Keratinocyte (primary cell): ENCODE data around the gene C1orf50. TPM values are rescaled to one million over a fixed set of nuclear protein-coding genes. Genes with fewer than 3 reads are reported as not detected.

Experiments used
- DNase-seq: peaks from one replicate; pipeline ENCODE4 v3.0.0-alpha.2; 2011; ENCODE audit warnings: low read depth, missing footprints, low spot score
- FAIRE-seq: peaks from 2 replicates; lab custom pipeline; 2011; peaks lifted over from hg19 to GRCh38; lab: Jason Lieb, UNC
- H2AFZ ChIP-seq: 2 replicates; pipeline ENCODE4 v1.6.0; 2012; ENCODE audit warnings: low read length, control low read depth, inconsistent platforms; ENCODE audit not compliant: control insufficient read depth
- H3K27ac ChIP-seq: 2 replicates; pipeline ENCODE4 v1.5.1; 2011; ENCODE audit warnings: low read length; ENCODE audit not compliant: control insufficient read depth, insufficient read depth
- H3K27me3 ChIP-seq: 3 replicates; pipeline ENCODE4 v1.6.0; 2011; ENCODE audit warnings: low read length; ENCODE audit not compliant: control insufficient read depth, insufficient read depth; ENCODE audit errors: extremely low read depth
- H3K36me3 ChIP-seq, 2 experiments: 2 replicates in 1 of 2; 3 replicates in 1 of 2; pipeline ENCODE4 v1.5.1; 2011; ENCODE audit warnings: low read length in 2 of 2, mild to moderate bottlenecking in 1 of 2; ENCODE audit not compliant: control insufficient read depth in 2 of 2, insufficient read depth in 2 of 2; ENCODE audit errors: extremely low read depth in 1 of 2
- H3K4me1 ChIP-seq: 3 replicates; pipeline ENCODE4 v1.5.1; 2011; ENCODE audit warnings: low read length; ENCODE audit not compliant: control insufficient read depth, insufficient read depth; ENCODE audit errors: extremely low read depth
- H3K4me2 ChIP-seq: 3 replicates; pipeline ENCODE4 v1.6.0; 2011; ENCODE audit warnings: low read depth, low read length; ENCODE audit not compliant: control insufficient read depth, insufficient read depth; ENCODE audit errors: extremely low read depth
- H3K4me3 ChIP-seq, 3 experiments: fragments of 200-600 bp in 1 of 3; sonication (generic) in 1 of 3; 2 replicates in 2 of 3; 3 replicates in 1 of 3; pipeline ENCODE4 v1.5.1; 2011 to 2016; ENCODE audit warnings: low read length in 3 of 3, mild to moderate bottlenecking in 3 of 3, control low read depth in 2 of 3, inconsistent platforms in 1 of 3, low read depth in 1 of 3, mixed read lengths in 1 of 3, mixed run types in 1 of 3, moderate library complexity in 1 of 3; ENCODE audit not compliant: control insufficient read depth in 2 of 3, insufficient read depth in 2 of 3; ENCODE audit errors: extremely low read depth in 1 of 3
- H3K79me2 ChIP-seq: 2 replicates; pipeline ENCODE4 v1.6.0; 2012; ENCODE audit warnings: low read length; ENCODE audit not compliant: control insufficient read depth, insufficient read depth
- H3K9ac ChIP-seq: 3 replicates; pipeline ENCODE4 v1.6.0; 2011; ENCODE audit warnings: low read length; ENCODE audit not compliant: control insufficient read depth, insufficient read depth; ENCODE audit errors: extremely low read depth
- H3K9me1 ChIP-seq: 3 replicates; pipeline ENCODE4 v1.6.0; 2011; ENCODE audit warnings: low read length; ENCODE audit not compliant: control insufficient read depth, insufficient read depth; ENCODE audit errors: extremely low read depth
- H3K9me3 ChIP-seq: 2 replicates; pipeline ENCODE4 v1.5.1; 2012; ENCODE audit warnings: low read depth, low read length; ENCODE audit not compliant: control insufficient read depth
- H4K20me1 ChIP-seq: 3 replicates; pipeline ENCODE4 v1.6.0; 2011; ENCODE audit warnings: low read length; ENCODE audit not compliant: control insufficient read depth, insufficient read depth; ENCODE audit errors: extremely low read depth
- EZH2 ChIP-seq: IDR thresholded peaks from one replicate; pipeline ENCODE4 v1.6.1; 2012; ENCODE audit warnings: inconsistent platforms, mild to moderate bottlenecking, low read length, moderate library complexity
- dilution Hi-C: fragments of 300-500 bp; cut with MboI; formaldehyde crosslinking; loops from one replicate; pipeline ENCODE4 v1.7.0; 2020; ENCODE audit warnings: low sequenced_read_pairs; ENCODE audit not compliant: extremely low pct_ligation_motif_present
- polyA plus RNA-seq, 5 experiments: library from polyadenylated mRNA; depleted of rRNA in 3 of 5; stranded (reverse) in 3 of 5; stranded (forward) in 1 of 5; unstranded in 1 of 5; fragments of >200 nt; gene quantifications; 1 replicate in 1 of 5; 2 replicates in 3 of 5; 3 replicates in 1 of 5; pipeline versions ENCODE4 v1.2.1 to v1.2.3, GENCODE V29; 2011 to 2012; ENCODE audit warnings: missing spikeins in 2 of 5, low read depth in 1 of 5, low replicate concordance in 1 of 5
- TF ChIP-seq, protein P1 (sequence below), 3 experiments: IDR thresholded peaks in 1 of 3; conservative IDR thresholded peaks in 1 of 3; optimal IDR thresholded peaks in 1 of 3; 2 replicates in 2 of 3; 3 replicates in 1 of 3; pipeline versions ENCODE3 to v1.5.1; 2011; ENCODE audit warnings: low read length in 3 of 3, mild to moderate bottlenecking in 3 of 3, moderate library complexity in 2 of 3, control low read depth in 1 of 3, inconsistent platforms in 1 of 3; ENCODE audit not compliant: insufficient read depth in 2 of 3; ENCODE audit errors: extremely low read depth in 1 of 3

The C1orf50 gene
- polyA plus RNA-seq, 1 donor (not counting 4 experiments of a cell fraction or from before 2014, with no cell fraction given), result 9.6 TPM

DNA sequence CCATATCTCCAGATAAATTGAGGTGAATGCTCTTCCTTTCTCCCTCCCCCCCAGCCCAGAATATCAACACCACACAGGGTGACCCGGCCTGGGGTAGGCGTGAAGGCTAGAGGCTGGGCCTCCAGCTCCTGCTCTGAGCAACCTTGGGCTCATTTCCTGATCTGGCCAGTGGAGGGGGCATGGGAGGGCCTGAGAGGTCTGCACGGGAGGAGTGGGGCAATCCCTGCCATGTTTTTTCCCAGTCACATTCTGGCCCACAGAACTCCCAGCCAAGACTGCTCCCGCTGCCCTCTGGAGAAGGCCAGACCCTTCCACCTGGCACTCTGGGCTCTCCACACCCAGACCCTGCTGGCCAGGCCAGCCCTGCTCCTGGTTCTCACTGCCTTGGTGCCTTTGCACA, 30.9 kb upstream of the C1orf50 start:
- dilution Hi-C loops, result no loop called here
- FAIRE-seq, result no peak
- Histone ChIP-seq H3K4me3 (no peak overlapping the region), H3K9me1 (no peaks in the 10 kb centered on the region), H3K79me2 (no peaks in the 10 kb centered on the region), H3K9ac (no peak overlapping the region), H3K27ac (no peak overlapping the region), H2AFZ (peak overlapping the region; percentile 79), H3K9me3 (no peaks in the 10 kb centered on the region), H3K36me3 (no peaks in the 10 kb centered on the region), H3K4me1 (peaks cover 27% of the 10 kb centered on the region), H4K20me1 (no peaks in the 10 kb centered on the region), H3K27me3 (no peaks in the 10 kb centered on the region), H3K4me2 (peak overlapping the region; percentile 25)
- no peak for TF ChIP-seq EZH2
- TF ChIP-seq, protein P1, sequence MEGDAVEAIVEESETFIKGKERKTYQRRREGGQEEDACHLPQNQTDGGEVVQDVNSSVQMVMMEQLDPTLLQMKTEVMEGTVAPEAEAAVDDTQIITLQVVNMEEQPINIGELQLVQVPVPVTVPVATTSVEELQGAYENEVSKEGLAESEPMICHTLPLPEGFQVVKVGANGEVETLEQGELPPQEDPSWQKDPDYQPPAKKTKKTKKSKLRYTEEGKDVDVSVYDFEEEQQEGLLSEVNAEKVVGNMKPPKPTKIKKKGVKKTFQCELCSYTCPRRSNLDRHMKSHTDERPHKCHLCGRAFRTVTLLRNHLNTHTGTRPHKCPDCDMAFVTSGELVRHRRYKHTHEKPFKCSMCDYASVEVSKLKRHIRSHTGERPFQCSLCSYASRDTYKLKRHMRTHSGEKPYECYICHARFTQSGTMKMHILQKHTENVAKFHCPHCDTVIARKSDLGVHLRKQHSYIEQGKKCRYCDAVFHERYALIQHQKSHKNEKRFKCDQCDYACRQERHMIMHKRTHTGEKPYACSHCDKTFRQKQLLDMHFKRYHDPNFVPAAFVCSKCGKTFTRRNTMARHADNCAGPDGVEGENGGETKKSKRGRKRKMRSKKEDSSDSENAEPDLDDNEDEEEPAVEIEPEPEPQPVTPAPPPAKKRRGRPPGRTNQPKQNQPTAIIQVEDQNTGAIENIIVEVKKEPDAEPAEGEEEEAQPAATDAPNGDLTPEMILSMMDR (optimal IDR thresholded peaks at IDR 0.05 in 1 of 3, IDR thresholded peaks at IDR 0.05 in 1 of 3, conservative IDR thresholded peaks at IDR 0.05 in 1 of 3; ENCODE audit: extremely low read depth in 1 of 3, insufficient read depth in 2 of 3, low read length in 3 of 3), result peak; percentile 43 to 70 (median 64)
- DNase-seq, result no peak

DNA sequence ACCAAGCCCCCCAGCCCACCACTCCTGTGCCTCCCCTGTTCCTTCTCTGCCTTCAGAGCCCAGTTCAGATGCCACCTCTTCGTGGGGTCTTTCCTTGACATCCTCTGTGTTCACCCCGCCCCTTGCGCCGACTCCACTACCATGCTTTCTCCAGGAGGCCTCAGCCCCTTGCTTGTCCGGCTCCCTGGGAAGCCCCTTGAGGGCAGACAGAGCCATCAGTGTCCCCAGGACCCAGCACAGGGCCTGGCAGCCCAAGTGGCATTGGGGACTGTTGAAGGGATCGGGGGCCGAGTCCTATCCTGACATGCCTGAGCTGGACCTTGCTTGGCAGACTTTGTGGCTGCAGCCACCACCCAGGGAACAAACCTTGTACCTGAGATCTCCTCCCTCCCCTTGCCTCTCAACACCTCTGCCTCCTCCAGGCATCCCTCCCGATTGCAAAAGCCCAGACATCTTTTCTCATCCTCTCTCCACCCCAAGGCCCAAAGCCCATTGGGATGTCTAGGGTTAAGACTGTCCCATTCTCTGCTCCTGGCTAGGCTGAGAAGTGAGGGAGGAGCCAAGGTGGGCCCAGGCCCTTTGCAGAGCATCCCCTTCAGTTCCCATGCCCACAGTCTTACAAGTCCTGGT, 30.4 kb upstream of the C1orf50 start:
- H3K9me3 ChIP-seq, result no peaks in the 10 kb centered on the region
- no peaks in the 10 kb centered on the region for H3K36me3 ChIP-seq
- H3K4me3 ChIP-seq, result no peak overlapping the region
- peak; percentile 55 for FAIRE-seq
- no peaks in the 10 kb centered on the region for H3K27me3 ChIP-seq
- no peak overlapping the region for H3K9ac ChIP-seq
- H3K79me2 ChIP-seq, result no peaks in the 10 kb centered on the region
- dilution Hi-C loops, result no loop called here
- H2AFZ ChIP-seq, result peak overlapping the region; percentile 41
- H3K27ac ChIP-seq, result no peak overlapping the region
- TF ChIP-seq, protein P1 (optimal IDR thresholded peaks at IDR 0.05 in 1 of 3, IDR thresholded peaks at IDR 0.05 in 1 of 3, conservative IDR thresholded peaks at IDR 0.05 in 1 of 3; ENCODE audit: extremely low read depth in 1 of 3, insufficient read depth in 2 of 3, low read length in 3 of 3), result no peak
- no peak for TF ChIP-seq EZH2
- no peaks in the 10 kb centered on the region for H4K20me1 ChIP-seq
- H3K4me2 ChIP-seq, result peak overlapping the region; percentile 25
- peaks cover 25% of the 10 kb centered on the region for H3K4me1 ChIP-seq
- no peak for DNase-seq
- no peaks in the 10 kb centered on the region for H3K9me1 ChIP-seq
